Measurements from ENCODE around the gene CLSTN3.

CLSTN3 gene

GRCh38 chr12:7127916-7128626 is 2.1 kb upstream of the CLSTN3 start:
- no peak for DNase-seq (ENCODE audit: low spot score)

GRCh38 chr12:7128681-7129286 is 1.4 kb upstream of the CLSTN3 start, which contains the start of gene RBP5:
Gene RBP5, minus strand, starts transcription at chr12:7128889. Its CDS starts 114 bp downstream, at chr12:7128775.
- no peak for DNase-seq (ENCODE audit: low spot score)

GRCh38 chr12:7129287-7129871 is 792 bp upstream of the CLSTN3 start:
- no peak for DNase-seq (ENCODE audit: low spot score)

- DNase-seq (ENCODE audit: low spot score) = no peak
These were observed 730 bp downstream of the CLSTN3 start for GRCh38 chr12:7130701-7131501.

- DNase-seq (ENCODE audit: low spot score) = no peak
These were observed 1.3 kb downstream of the CLSTN3 start for GRCh38 chr12:7131502-7131866.

GRCh38 chr12:7134396-7135166 is 4.4 kb downstream of the CLSTN3 start:
- no peak for DNase-seq (ENCODE audit: low spot score)

GRCh38 chr12:7136071-7136470 is 5.9 kb downstream of the CLSTN3 start:
- no peak for DNase-seq (ENCODE audit: low spot score)

GRCh38 chr12:7136676-7137075 is 6.5 kb downstream of the CLSTN3 start:
- no peak for DNase-seq (ENCODE audit: low spot score)

GRCh38 chr12:7137908-7138307 is 7.7 kb downstream of the CLSTN3 start:
- no peak for DNase-seq (ENCODE audit: low spot score)

- no peak for DNase-seq (ENCODE audit: low spot score)
These were observed 9.0 kb downstream of the CLSTN3 start for GRCh38 chr12:7139200-7139599.

GRCh38 chr12:7141351-7142005 is 11.3 kb downstream of the CLSTN3 start:
- no peak for DNase-seq (ENCODE audit: low spot score)

- DNase-seq (ENCODE audit: low spot score) = peak; percentile 67
These were observed 12.0 kb downstream of the CLSTN3 start for GRCh38 chr12:7142056-7142644.

- DNase-seq (ENCODE audit: low spot score) = no peak
These were observed 12.8 kb downstream of the CLSTN3 start for GRCh38 chr12:7142809-7143465.

- DNase-seq (ENCODE audit: low spot score) = no peak
These were observed 13.4 kb downstream of the CLSTN3 start for GRCh38 chr12:7143564-7143963.

- peak; percentile 42 for DNase-seq (ENCODE audit: low spot score)
These were observed 14.4 kb downstream of the CLSTN3 start for GRCh38 chr12:7144414-7145120.

GRCh38 chr12:7145671-7146070 is 15.5 kb downstream of the CLSTN3 start:
- DNase-seq (ENCODE audit: low spot score) = no peak

- DNase-seq (ENCODE audit: low spot score) = no peak
These were observed 16.1 kb downstream of the CLSTN3 start for GRCh38 chr12:7146228-7146627.

- no peak for DNase-seq (ENCODE audit: low spot score)
These were observed 16.7 kb downstream of the CLSTN3 start for GRCh38 chr12:7146906-7147305.

- DNase-seq (ENCODE audit: low spot score) = no peak
These were observed 20.2 kb downstream of the CLSTN3 start for GRCh38 chr12:7150356-7150755.

- no peak for DNase-seq (ENCODE audit: low spot score)
These were observed 20.7 kb downstream of the CLSTN3 start for GRCh38 chr12:7150841-7151240.

Measured in kidney capillary endothelial cell (primary cell).